Limb (tissue), 2 donors: ENCODE data around the gene CFAP43.
"Not testable (repeated sequence)": the region's sequence is repeated elsewhere in the genome, so short reads cannot be mapped to it uniquely, and the experiment has no call there.

Source experiments
- DNase-seq, 2 donors: peaks; one replicate each; pipeline ENCODE4 v3.0.0-alpha.2; 2016; ENCODE audit errors: extremely low spot score in 2 of 2

The CFAP43 gene

DNA sequence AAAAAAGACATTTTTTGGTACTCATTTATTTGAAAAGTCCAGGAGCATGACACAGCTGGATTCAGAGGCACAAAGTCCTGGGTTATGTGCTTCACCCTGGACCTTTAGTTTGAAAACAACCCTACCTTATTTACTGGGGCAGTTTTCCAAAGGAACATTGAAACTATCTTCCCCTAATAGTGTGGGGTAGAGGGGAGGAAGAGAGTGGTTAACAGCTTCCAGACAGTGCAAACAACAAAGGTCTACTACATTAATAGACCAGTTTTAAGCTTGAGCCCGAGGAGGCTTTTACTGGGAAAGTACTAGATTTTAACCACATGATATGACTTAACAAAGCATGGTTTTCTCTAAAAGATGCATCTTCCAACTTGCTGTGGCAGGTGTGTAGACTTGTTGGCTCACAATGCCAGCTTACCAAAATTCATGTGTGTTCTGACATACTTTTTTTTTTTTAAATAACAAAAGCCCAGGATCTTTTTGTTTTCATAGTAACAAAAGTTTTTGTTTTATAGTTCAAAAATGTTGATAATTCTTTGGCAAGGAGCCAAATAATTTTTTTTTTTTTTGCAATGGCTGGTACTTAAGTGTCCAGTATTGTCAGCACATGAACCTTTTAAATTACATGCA is 24.3 kb upstream of the CFAP43 start:
- no peak for DNase-seq

DNA sequence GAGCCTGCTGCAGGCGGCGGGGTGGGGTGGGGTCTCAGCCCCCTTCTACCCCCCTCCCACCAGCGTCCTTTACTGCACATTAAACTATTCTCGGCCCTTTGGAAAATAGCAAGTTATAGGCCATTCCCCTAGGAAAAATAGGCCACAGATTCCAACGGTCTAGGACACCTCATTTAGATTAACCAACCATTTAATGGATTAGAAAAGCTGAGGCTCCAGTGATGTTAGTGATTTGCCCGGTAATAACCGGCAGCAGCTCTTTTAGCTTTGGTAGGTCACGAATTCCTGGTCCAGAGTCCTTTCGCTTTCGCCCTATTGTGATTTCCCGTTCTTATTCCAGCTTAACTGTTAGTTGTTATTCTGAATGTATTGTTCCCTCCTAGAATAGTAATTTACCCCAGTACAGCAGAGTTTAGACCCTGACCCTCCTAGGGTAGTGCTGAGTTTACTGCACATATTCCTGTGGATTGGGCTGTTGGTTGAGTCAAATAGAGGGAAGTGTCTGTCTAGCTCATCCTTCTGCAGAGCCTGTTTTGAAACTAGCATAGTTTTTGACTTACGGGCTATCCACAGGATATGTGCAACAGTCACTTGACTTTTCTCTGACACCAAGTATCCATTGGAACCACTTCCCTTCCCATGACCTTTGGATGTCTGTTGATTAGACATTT is 23.3 kb upstream of the CFAP43 start:
- DNase-seq = peak in 1 of 2 donors; percentile 10

DNA sequence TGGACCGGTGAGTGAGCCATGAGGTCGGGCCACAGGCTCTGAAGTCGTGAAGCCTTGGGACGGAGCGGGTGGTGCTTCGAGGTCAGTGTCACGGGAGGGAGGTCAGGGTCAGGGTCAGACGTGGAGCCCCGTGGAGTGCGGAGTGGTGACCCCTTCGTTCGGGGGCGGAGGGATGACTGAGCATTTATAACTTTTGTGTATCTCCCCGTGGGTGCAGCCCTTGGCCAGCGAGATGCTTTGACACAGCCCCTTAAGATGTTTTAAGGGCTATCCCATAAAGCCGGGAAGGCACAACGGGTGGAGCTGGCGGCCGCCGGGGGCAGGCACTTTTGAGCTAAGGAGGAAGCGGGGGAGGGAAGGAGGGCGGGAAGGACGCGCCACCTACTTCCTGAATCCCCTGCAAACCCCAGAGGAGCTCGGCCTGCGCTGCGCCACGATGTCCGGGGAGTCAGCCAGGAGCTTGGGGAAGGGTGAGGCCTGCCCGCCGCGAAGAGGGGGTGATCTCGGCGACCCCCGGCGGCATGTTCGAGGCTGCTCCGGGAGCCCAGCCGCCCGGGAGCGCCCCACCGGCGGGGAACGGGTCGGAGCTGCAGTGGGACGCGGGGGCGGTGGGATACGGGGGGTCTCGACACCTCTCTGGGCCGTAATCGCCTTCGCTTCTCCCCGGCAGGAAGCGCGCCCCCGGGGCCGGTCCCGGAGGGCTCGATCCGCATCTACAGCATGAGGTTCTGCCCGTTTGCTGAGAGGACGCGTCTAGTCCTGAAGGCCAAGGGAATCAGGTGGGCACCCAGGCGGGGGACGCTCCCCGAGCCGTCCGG is 22.5 kb upstream of the CFAP43 start, which contains the start of gene GSTO1:
Gene GSTO1, plus strand, starts transcription at position 400 of the 818 bp plus-strand sequence. Its CDS starts 37 bp downstream, at position 437.
- DNase-seq = peak; percentile 30 to 66

DNA sequence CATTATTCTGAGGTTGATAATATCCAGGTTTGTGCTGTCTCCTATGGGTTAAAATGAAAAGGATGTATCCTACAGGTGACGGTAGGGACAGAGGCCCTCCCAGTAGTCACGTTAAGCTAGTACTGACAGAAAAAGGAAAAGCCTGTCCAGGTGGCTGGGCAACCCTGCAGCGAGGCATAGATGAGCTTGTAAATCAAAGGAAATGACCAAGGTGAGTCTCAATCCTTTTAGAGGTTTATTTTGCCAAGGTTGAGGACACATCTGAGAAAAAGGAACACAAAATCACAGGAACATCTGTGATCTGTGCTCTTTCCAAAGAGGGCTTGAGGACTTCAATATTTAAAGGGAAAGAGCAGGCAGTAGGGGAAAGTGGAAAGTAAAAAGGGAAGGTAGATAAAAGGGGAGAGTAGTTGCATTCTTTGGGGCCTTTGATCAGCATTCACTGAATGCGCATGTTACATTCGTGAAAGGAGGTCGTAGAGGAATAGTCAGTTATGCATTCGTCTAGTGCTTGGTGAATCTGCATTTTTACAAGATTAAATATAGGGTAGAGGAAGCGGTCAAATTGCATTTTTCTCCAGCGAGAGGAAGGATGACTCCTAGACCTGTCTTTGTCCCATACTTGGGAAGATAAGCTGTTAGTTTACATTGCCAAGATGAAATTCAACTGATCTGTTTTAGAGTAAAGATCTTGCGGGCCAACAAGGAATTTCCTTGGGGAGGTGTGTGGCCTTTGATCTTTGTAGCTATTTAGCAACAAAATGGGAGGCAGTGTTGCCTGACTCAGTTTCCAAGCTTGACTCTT is 21.6 kb upstream of the CFAP43 start:
- no peak for DNase-seq

DNA sequence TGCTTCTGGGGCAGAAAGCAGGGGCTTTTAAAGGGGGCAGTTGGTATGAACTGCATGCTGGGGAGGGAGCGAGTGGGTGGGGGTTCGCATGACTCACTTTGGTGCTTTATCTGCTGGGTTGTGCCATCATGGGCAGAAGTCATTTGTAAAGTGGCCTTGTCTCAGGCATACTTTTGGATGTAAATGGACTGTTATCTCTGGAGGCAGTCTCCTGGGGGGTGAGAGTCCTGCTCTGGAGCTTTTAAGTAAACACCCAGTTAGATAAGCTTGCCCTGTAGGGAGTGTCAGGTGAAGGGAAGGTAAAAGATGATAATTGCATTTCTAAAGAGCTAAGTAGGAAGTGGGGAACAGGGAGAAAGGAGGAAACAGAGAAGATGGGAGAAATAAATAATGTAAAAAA is 20.9 kb upstream of the CFAP43 start:
- no peak for DNase-seq

DNA sequence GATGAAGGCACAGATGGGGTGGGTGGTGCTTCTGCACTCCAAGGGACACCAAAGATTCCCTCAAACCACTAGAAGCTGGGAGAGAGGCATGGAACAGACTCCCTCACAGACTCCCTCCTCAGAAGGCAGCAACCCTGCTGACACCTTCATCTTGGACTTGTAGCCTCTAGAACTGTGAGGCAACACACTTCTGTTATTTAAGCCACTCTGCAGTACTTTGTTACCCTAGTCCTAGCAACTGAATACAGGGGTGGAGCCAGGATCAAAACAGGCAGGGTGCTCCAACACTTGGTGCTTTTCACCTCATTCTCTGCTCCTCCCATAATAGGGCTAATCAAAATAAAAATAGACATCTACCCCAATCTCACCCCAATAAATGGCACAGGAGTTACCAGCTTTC is 20.2 kb upstream of the CFAP43 start:
- DNase-seq = no peak

DNA sequence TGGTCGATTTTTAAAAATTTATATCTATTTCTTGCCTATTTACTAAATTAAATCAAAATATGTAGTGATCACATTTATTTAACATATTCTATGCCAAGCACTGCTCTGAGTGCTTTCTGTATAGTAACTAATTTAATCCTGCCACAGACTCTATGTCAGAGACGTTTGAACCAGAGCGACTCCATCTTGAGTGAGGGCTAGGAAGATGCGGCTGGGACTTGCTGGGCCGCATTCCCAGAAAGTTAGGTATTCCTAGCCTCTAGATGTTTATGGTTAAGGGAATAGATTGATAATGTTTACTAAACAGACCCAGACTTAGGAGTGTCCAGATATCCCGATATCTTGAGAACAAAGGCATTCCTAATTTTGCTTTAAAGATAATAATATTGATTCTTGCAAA is 19.3 kb upstream of the CFAP43 start:
- DNase-seq = no peak

DNA sequence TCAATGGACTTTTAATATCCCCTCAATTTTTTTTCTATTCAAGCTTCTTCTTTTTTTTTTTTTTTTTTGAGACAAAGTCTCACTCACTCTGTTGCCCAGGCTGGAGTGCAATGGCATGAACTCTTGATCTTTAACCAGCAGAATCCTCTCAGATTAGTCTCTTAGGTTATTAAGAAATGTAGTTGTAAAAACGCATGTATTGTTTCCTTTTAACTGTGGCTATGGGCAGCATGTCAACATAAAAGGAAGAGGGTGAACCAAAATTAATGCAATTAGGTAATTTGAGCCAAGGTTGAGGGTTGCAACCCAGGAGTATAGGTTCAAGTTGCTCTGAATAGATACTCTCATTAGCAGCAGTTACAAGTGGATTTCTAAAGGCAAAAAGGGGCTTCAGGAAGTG is 18.2 kb upstream of the CFAP43 start:
- no peak for DNase-seq

DNA sequence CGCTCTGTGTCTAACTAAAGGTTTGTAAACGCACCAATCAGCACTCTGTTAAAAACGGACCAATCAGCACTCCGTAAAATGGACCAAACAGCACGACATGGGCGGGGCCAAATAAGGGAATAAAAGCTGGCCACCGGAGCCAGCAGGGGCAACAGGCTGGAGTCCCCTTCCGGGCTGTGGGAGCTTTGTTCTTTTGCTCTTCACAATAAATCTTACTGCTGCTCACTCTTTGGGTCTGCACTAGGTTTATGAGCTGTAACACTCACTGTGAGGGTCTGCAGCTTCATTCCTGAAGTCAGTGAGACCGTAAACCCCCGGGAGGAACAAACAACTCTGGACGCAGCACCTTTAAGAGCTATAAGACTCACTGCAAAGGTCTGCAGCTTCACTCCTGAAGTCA is 16.8 kb upstream of the CFAP43 start:
- DNase-seq = not testable (repeated sequence)

DNA sequence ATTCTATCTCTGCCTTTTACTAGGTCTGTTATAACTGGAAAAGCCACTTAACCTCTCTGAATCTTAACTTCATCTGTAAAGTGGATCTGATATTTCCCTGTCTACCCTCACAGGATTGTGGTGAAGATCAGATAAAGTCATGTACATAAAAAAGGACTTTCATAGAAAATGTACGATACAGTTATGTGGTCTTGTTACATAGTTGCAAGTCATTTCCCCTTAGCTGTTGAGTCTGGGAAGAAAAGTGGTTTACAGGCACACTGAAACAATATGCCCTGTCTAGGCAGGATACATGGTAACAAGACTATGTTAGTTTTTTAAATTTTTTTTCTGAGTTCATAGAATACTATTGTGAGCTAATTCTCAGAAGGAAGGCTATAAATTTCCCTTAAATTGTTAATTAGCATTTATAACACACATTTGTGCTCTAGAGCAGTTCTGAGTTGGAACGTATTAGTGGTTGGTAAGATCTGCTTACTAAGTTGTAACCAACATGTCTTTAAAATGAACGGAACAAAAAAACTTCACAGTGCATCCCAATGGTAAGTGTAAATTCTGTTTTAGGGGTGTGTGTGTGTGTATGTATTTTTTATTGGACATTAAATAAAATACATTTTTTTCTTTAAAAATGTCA is 15.5 kb upstream of the CFAP43 start:
- no peak for DNase-seq

DNA sequence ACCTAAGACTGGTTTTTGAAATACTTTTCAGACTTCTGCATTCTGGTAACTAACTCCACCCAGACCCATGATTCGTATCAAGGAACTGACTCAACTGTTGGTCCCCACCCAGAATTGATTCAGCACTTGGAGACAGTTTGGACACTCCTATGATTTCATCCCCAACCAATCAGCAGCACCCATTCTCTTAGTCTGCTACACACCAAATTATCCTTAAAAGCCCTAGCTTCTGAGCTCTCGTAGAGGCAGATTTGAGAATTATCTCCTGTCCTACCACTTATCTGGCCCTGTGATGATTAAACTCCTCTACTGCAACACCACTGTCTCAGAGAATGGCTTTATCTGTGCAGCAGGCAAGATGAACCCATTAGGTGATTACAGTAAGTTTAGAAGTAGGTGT is 14.8 kb upstream of the CFAP43 start:
- DNase-seq = no peak

DNA sequence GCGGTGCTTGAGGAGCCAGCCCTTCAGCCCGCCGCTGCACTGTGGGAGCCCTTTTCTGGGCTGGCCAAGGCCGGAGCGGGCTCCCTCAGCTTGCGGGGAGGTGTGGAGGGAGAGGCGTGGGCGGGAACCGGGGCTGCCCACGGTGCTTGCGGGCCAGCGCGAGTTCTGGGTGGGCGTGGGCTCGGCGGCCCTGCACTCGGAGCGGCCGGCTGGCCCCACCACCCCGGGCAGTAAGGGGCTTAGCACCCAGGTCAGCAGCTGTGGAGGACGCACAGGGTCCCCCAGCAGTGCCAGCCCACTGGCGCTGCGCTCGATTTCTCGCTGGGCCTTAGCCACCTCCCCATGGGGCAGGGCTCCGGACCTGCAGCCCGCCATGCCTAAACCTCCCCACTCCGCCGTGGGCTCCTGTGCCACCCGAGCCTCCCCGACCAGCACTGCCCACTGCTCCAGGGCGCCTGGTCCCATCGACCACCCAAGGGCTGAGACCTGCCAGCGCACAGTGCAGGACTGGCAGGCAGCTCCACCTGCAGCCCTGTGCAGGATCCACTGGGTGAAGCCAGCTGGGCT is 13.0 kb upstream of the CFAP43 start:
- DNase-seq = no peak

DNA sequence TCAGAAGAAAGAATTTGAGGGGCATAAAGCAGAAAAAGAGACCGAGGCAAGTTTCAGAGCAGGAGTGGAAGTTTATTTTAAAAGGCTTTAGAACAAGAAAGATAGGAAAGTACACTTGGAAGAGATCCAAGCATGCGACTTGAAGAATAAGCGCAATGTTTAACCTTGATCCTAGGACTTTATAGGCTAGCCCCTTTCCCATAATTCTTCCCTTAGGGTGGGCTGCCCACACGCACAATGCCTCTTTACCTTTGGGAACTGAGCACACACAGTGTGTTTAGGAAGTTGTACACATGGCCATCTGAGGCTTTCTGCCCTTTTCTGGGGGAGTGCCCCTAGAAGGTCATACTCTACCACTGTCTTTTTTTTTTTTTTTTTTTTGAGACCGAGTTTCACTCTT is 11.3 kb upstream of the CFAP43 start:
- DNase-seq = no peak

DNA sequence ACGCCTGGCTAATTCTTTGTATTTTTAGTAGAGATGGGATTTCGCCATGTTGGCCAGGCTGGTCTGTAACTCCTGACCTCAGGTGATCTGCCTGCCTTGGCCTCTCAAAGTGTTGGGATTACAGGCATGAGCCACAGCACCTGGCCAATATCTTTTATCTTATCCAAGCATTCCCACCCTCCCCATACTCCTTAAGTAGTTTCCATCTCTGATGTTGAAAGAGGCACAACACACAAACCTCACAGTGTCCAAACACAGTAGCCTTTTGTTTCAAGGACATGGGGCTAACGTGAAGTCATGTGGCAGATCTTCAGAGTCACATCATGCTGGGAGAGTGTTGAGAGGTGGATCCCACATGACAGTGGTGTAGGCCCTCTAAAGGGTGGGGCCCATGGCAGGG is 10.8 kb upstream of the CFAP43 start:
- not testable (repeated sequence) for DNase-seq

DNA sequence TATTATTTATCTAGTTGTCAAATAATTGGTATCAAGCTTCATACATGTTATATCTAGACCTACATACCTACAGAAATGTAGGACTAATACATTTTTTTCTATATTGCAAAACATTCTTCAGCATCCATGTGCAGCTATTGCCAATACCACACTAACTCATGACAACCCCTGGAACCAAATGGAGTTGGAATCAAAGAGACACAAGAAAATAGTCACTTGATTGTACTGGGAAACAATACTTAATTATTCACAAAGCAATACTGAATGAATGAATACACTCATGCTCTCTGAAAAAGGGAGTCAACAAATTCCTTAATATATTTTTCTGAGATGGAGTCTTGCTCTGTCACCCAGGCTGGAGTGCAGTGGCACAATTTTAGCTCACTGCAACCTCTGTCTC is 10.4 kb upstream of the CFAP43 start:
- DNase-seq = no peak

DNA sequence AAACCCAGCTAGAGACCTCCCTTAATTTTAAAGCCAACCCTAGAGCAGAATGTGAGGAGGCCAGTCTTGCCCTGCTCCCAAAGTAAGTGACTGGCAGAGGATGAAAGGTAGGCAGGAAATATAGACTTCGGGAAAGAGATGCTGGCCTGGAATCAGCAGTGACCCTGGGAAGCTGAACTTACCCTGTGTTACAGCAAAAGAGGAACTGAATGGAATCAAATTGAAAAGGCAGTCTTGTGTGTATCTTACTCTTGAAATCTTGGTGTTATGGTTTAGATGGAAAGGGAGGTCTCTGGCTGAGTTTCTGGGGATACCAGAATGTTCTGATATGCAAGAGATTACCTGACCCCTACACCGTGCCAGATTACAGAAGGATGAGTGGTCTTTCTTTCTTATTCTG is 7.9 kb upstream of the CFAP43 start:
- DNase-seq = no peak

DNA sequence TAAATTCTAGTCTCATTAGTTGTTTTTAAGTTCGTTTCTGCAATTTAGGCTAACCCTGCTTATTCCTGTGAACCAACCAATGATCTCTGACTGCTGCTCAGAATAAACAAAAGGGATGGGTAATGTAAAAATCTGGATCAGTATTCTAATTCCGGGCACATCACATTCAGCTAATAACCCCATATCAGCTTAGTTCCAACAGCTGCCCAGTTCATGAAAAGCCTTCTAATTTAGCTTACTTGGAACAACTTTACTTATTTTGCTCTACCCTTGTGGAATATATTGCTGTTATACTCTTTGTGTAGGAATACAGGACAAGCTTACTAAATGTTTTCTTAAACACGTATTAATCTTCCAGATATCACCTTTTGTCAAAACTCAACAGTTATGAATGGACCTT is 3.6 kb upstream of the CFAP43 start:
- no peak for DNase-seq

DNA sequence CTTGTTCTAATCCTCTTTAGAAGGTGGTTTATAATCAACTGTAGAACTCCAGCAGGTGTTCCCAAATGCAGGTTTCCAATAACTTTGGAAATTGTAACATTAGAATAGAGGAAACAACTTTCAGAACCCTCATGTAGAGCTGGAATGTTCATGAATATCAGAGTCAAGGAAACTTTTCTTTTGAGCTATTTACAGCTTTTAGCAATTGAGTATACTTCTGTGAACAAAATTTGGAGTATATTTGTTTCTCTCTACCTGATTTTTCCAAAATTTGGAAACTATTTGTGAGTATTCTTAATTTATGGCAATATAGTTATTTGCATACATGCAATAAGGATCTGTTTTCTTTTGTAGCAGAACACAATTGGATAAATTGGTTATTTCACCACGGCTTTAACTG is 2.8 kb upstream of the CFAP43 start:
- DNase-seq = no peak

DNA sequence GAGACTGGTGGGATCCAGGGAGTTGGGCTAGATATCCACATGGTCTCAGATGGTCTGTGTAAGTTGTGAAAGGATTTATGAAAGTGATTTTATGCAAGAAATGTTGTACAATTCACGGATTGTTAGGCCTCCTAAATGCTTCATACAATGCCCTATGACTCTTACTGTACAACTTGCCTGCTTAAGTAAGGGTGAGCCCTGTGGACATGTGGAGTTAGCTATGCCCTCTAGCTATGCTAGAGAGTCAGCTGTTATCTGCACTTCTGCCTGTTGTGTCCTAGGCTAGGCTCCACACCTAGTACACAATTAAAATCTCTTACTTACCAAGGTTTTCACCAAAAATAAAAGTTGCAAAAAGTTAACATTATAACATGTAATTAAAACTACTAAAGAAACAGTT is 1.7 kb upstream of the CFAP43 start:
- no peak for DNase-seq

DNA sequence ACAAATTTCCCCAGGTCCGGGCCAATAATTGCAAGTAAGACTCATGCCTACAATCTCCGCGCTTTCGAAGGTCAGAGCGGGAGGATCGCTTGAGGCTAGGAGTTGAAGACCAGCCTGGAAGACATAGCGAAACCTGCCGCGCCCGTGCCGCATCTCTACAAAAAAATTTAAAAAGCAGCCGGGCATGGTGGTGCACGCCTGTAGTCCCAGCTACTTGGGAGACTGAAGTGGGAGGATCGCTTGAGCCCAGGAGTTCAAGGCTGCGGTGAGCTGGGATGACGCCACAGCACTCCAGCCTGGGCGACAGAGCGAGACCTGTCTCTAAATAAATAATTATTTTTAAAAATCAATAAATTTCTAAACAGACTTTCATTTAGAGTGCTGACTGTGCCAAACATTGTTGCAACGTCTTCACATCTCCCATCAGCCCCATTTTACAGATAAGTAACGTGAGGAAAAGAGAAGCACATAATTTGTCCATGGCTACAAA is 494 bp upstream of the CFAP43 start:
- no peak for DNase-seq

DNA sequence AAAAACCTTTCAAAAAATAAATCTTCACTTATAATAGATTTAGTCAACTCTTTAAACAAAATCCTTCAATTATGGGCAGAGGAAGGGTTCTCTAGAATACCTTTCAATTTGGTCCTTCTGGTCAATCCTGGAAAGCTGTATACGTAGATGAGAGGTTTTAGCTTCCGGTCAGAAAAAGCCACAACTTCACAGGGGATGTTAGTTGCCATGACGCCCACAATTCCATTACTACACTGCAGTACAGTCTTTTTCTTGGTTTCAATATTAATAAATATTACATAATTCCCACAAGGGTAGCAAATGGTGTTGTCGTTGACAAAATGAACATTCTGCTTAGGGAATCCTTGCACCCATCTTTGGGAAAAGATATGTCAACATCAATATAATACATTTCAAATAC is 1.7 kb downstream of the CFAP43 start:
- DNase-seq = no peak
